ENCODE measurements around the gene PROX1.

GRCh38 chr1:213940947-213941346 lies 46.8 kb upstream of the PROX1 start:
- no peak for TF ChIP-seq CTCF (IDR thresholded peaks at IDR 0.05; ENCODE audit: insufficient read depth, low read length)
- TF ChIP-seq POLR2AphosphoS5 (IDR thresholded peaks at IDR 0.05; ENCODE audit: low read depth), result no peak
- TF ChIP-seq SPI1 (IDR thresholded peaks at IDR 0.05; ENCODE audit: borderline replicate concordance, low read depth), result no peak
- TF ChIP-seq GABPA (IDR thresholded peaks at IDR 0.05; ENCODE audit: low read depth), result no peak
- TF ChIP-seq REST (IDR thresholded peaks at IDR 0.05; ENCODE audit: insufficient replicate concordance, low read depth), result no peak
